PC-9 (cell line): Measurements from ENCODE around the gene DNAI1. TPM values are rescaled to one million over a fixed set of nuclear protein-coding genes. Genes with fewer than 3 reads are reported as not detected.

Experiments
- BruUV-seq: library from RNA; stranded (reverse); fragments of 400-500 nt; replicated peaks from 2 replicates; lab custom pipeline; 2021; lab: Mats Ljungman, UMichigan
- CTCF ChIA-PET: fragments of 300-600 bp; sonication (Branson Sonifier 250); formaldehyde crosslinking; loops from one replicate; lab custom pipeline; 2022; ENCODE audit warnings: antibody characterized with exemption; lab: Charles Lee
- POLR2A ChIA-PET: fragments of 300-600 bp; sonication (Branson Sonifier 250); formaldehyde crosslinking; loops from one replicate; lab custom pipeline; 2022; ENCODE audit warnings: antibody characterized with exemption; ENCODE audit not compliant: unreplicated experiment; lab: Charles Lee
- DNase-seq, 2 experiments: peaks; one replicate each; pipeline versions ENCODE4 v3.0.0 to v3.0.0-alpha.2; 2015 to 2022; ENCODE audit warnings: mixed read lengths in 1 of 2
- H2AFZ ChIP-seq: fragments of 200-600 bp; sonication (generic); 2 replicates; pipeline ENCODE4 v1.8.1; 2017; ENCODE audit warnings: antibody characterized with exemption
- H3F3A ChIP-seq: fragments of 200-600 bp; sonication (generic); 2 replicates; pipeline ENCODE4 v1.8.1; 2017; ENCODE audit warnings: antibody characterized with exemption, mild to moderate bottlenecking, low read depth; ENCODE audit not compliant: insufficient read depth
- H3K27ac ChIP-seq: fragments of 200-600 bp; sonication (generic); 2 replicates; pipeline ENCODE4 v1.6.1; 2016; ENCODE audit warnings: mixed run types
- H3K27me3 ChIP-seq: fragments of 200-600 bp; sonication (generic); 2 replicates; pipeline ENCODE4 v1.6.1; 2016; ENCODE audit warnings: low read depth, mixed run types; ENCODE audit not compliant: insufficient read depth
- H3K36me3 ChIP-seq: fragments of 200-600 bp; sonication (generic); 2 replicates; pipeline ENCODE4 v1.6.1; 2016; ENCODE audit warnings: low read depth, mixed run types
- H3K4me1 ChIP-seq: fragments of 200-600 bp; sonication (generic); replicated peaks from 2 replicates; pipeline ENCODE4 v1.6.1; 2016; ENCODE audit warnings: mixed run types; ENCODE audit not compliant: insufficient read depth
- H3K4me2 ChIP-seq: fragments of 200-600 bp; sonication (generic); 2 replicates; pipeline ENCODE4 v1.6.1; 2017; ENCODE audit warnings: mixed run types
- H3K4me3 ChIP-seq: fragments of 200-600 bp; sonication (generic); 2 replicates; pipeline ENCODE4 v1.6.1; 2016; ENCODE audit warnings: mixed run types
- H3K79me2 ChIP-seq: fragments of 200-600 bp; sonication (generic); 2 replicates; pipeline ENCODE4 v1.6.1; 2017; ENCODE audit warnings: low read depth, mixed run types
- H3K9me2 ChIP-seq: fragments of 200-600 bp; sonication (generic); 2 replicates; pipeline ENCODE4 v1.8.1; 2017; ENCODE audit warnings: mild to moderate bottlenecking; ENCODE audit not compliant: insufficient read depth
- H3K9me3 ChIP-seq: fragments of 200-600 bp; sonication (generic); 2 replicates; pipeline ENCODE4 v1.8.1; 2016; ENCODE audit warnings: low read depth; ENCODE audit not compliant: insufficient read depth
- H4K20me1 ChIP-seq: fragments of 200-600 bp; sonication (generic); 2 replicates; pipeline ENCODE4 v1.8.1; 2017; ENCODE audit not compliant: insufficient read depth
- EZH2 ChIP-seq: fragments of 200-600 bp; sonication (generic); IDR thresholded peaks from 2 replicates; pipeline ENCODE4 v1.8.0; 2017; ENCODE audit warnings: antibody characterized with exemption, low read depth
- intact Hi-C: fragments of 100-400 bp; cut with micrococcal nuclease; formaldehyde crosslinking; loops from one replicate; pipeline ENCODE4 v1.10.0; 2022; ENCODE audit not compliant: unreplicated experiment
- total RNA-seq: library from RNA; stranded (reverse); gene quantifications from 2 replicates; pipeline ENCODE4 v1.2.3, GENCODE V29; 2021
- TF ChIP-seq, protein P1 (sequence below): fragments of 200-600 bp; sonication (generic); conservative IDR thresholded peaks from 2 replicates; pipeline ENCODE4 v1.6.1; 2017; ENCODE audit warnings: mixed run types, antibody characterized with exemption, mild to moderate bottlenecking, moderate library complexity

DNAI1 gene
- total RNA-seq, 1 experiment from 2014 or later = 1.6 TPM

DNA sequence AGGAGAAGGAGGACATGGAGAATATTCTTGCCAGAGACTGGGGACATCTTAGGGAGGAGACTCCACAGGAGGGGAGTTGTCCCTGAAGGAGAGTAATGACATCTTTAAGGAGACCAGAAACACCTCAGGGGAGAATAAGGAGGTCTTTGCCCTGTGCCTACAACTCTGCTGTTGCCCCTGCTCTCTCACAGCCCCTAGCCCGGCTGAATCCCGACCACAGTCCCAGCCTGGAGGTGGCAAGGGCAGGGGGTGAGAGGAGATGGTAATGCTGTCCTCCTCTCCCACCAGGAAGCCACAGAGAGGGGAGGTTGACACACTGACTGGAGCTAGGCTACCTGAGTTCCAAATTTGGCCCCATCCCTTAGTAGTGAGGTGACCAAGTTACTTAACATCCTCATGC, 94.4 kb downstream of the DNAI1 start:
- no peaks in the 10 kb centered on the region for H3K9me2 ChIP-seq
- TF ChIP-seq EZH2 = no peak
- TF ChIP-seq, protein P1, sequence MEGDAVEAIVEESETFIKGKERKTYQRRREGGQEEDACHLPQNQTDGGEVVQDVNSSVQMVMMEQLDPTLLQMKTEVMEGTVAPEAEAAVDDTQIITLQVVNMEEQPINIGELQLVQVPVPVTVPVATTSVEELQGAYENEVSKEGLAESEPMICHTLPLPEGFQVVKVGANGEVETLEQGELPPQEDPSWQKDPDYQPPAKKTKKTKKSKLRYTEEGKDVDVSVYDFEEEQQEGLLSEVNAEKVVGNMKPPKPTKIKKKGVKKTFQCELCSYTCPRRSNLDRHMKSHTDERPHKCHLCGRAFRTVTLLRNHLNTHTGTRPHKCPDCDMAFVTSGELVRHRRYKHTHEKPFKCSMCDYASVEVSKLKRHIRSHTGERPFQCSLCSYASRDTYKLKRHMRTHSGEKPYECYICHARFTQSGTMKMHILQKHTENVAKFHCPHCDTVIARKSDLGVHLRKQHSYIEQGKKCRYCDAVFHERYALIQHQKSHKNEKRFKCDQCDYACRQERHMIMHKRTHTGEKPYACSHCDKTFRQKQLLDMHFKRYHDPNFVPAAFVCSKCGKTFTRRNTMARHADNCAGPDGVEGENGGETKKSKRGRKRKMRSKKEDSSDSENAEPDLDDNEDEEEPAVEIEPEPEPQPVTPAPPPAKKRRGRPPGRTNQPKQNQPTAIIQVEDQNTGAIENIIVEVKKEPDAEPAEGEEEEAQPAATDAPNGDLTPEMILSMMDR = no peak
- H2AFZ ChIP-seq = no peak overlapping the region
- H3K36me3 ChIP-seq = no peaks in the 10 kb centered on the region
- intact Hi-C loops = no loop called here
- ChIA-PET CTCF (interaction anchor here (0.5 kb wide), 1 partner anchor 149 kb away, joined by 3 read pairs; no protein-coding TSS in a partner anchor), POLR2A (no interaction called here)
- H3K79me2 ChIP-seq = no peaks in the 10 kb centered on the region
- H3K27me3 ChIP-seq = peaks cover 60% of the 10 kb centered on the region
- H4K20me1 ChIP-seq = no peaks in the 10 kb centered on the region
- no peaks in the 10 kb centered on the region for H3K9me3 ChIP-seq
- BruUV-seq = no TSS peak
- H3K4me3 ChIP-seq = no peak overlapping the region
- H3K27ac ChIP-seq = no peak overlapping the region
- H3F3A ChIP-seq = no peaks in the 10 kb centered on the region
- no peak for DNase-seq
- H3K4me2 ChIP-seq = no peak overlapping the region
- no peaks in the 10 kb centered on the region for H3K4me1 ChIP-seq

DNA sequence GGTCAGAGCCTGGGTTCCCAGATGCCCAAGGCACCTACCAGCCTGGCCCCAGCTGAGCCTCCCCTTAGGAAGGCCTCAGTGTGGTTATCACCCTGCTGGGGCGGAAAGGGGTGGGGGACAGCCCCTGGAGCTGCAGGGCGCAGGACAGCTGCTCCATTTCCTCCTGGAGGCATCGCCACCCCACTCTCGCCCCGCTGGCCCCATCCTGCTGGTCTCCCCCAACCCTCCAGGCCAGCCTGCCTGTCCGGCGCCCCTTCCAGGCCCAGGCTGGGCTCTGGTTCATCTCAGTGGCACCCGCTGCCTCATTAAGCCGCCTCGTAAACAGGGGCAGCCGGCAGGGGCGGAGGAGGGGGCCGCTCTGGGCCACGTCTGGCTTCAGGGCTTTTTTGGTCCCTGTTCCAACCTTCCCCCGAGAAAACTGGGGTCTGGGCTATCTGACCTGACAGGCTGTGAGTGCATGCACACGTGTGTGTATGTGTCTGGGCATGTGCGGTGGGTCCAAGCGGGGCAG, 95.0 kb downstream of the DNAI1 start:
- H3K4me1 ChIP-seq = no peaks in the 10 kb centered on the region
- no peak overlapping the region for H2AFZ ChIP-seq
- no TSS peak for BruUV-seq
- no peaks in the 10 kb centered on the region for H3K79me2 ChIP-seq
- ChIA-PET CTCF (no interaction called here), POLR2A (no interaction called here)
- intact Hi-C loops = no loop called here
- no peaks in the 10 kb centered on the region for H4K20me1 ChIP-seq
- no peak overlapping the region for H3K4me2 ChIP-seq
- no peaks in the 10 kb centered on the region for H3K9me2 ChIP-seq
- TF ChIP-seq EZH2 = no peak
- TF ChIP-seq, protein P1 = no peak
- no peaks in the 10 kb centered on the region for H3F3A ChIP-seq
- peaks cover 57% of the 10 kb centered on the region for H3K27me3 ChIP-seq
- no peak for DNase-seq
- H3K4me3 ChIP-seq = no peak overlapping the region
- H3K9me3 ChIP-seq = no peaks in the 10 kb centered on the region
- H3K36me3 ChIP-seq = no peaks in the 10 kb centered on the region
- H3K27ac ChIP-seq = no peak overlapping the region

DNA sequence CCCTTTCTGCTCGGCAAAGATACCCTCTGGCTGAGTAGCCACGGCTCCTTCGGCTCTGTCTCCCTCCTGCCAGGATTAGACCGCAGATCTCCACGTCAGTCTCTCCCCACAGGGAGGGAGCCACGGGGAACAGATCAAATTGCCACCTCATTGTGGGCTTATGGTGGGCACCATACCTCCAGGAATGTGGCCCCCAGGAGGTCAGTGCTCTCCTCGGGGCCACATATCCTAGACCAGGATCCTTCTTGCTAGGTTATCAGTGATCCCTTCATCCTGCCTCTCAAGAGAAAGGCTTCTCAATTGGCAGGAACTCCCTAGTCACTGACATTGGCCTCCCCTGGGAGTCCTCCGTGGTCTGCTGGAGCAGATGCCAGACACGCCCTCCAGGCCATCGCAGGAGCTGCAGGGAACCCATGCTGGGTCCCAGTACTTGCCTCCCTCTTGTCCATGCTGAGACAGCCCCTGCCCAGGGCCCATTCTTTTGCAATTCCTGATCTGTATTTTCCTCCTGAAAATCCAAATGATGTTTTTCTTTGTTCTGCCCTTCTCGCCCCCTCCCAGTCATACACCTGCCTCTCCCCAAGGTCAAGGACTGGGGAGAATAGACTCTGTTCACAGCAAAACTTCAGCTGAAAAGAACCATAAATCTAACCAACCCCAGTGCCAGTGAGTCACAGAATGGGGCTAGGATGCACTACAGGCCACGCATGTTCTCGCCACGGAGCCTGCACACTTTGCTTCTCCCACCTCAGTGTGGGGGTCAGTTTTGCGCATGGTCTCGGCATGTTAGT, 95.8 kb downstream of the DNAI1 start:
- H3F3A ChIP-seq = no peaks in the 10 kb centered on the region
- peaks cover 52% of the 10 kb centered on the region for H3K27me3 ChIP-seq
- ChIA-PET CTCF (no interaction called here), POLR2A (no interaction called here)
- H3K9me3 ChIP-seq = no peaks in the 10 kb centered on the region
- no peaks in the 10 kb centered on the region for H3K4me1 ChIP-seq
- H4K20me1 ChIP-seq = no peaks in the 10 kb centered on the region
- no peak overlapping the region for H2AFZ ChIP-seq
- no TSS peak for BruUV-seq
- no peaks in the 10 kb centered on the region for H3K79me2 ChIP-seq
- intact Hi-C loops = no loop called here
- no peaks in the 10 kb centered on the region for H3K9me2 ChIP-seq
- H3K4me3 ChIP-seq = no peak overlapping the region
- H3K27ac ChIP-seq = no peak overlapping the region
- no peak overlapping the region for H3K4me2 ChIP-seq
- TF ChIP-seq, protein P1 = no peak
- TF ChIP-seq EZH2 = no peak
- no peak for DNase-seq
- no peaks in the 10 kb centered on the region for H3K36me3 ChIP-seq
